ENCODE measurements around the gene SMIM3.
"Not testable (repeated sequence)": the region's sequence is repeated elsewhere in the genome, so short reads cannot be mapped to it uniquely, and the experiment has no call there.

The SMIM3 gene

DNA sequence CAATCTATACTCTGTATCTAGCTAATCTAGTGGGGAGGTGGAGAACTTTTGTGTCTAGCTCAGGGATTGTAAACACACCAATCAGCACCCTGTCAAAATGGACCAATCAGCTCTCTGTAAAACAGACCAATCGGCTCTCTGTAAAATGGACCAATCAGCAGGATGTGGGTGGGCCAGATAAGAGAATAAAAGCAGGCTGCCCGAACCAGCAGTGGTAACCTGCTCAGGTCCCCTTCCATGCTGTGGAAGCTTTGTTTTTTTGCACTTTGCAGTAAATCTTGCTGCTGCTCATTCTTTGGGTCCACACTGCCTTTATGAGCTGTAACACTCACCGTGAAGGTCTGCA is 67.7 kb downstream of the SMIM3 start, which contains the start of gene IRGM:
Gene IRGM, plus strand, starts transcription at position 214 of the 346 bp plus-strand sequence. CDS start 1,603 bp downstream, outside the sequence.
- not testable (repeated sequence) for H3K36me3 ChIP-seq (ENCODE audit: insufficient read depth, low read length); H3K9ac ChIP-seq (ENCODE audit: low read depth, low read length); H3K4me3 ChIP-seq (ENCODE audit: low read length); H3K27ac ChIP-seq (ENCODE audit: low read depth, low read length); H3K4me1 ChIP-seq (ENCODE audit: insufficient read depth, low read length); H3K9me3 ChIP-seq (ENCODE audit: insufficient read depth, low read depth, low read length); H3K27me3 ChIP-seq (ENCODE audit: insufficient read depth, low read length)
- WGBS, result 91% methylated on average over 3 of the region's 3 CpGs

All from HUES64 (cell line).